ENCODE data around the gene ZNF729.

GRCh38 chr19:22257381-22257780, 28.9 kb upstream of the ZNF729 start:
- TF ChIP-seq CTCF (IDR thresholded peaks at IDR 0.05 in 4 of 5, conservative IDR thresholded peaks at IDR 0.05 in 1 of 5), result no peak
- TF ChIP-seq POLR2A (IDR thresholded peaks at IDR 0.05), result no peak
